ENCODE data around the gene MYLK.

Gene MYLK

GRCh38 chr3:123561188-123561587, 322.9 kb downstream of the MYLK start:
- DNase-seq (ENCODE audit: low read depth), result no peak

More at GRCh38 chr3:123561188-123561587, 322.9 kb downstream of the MYLK start:
- H3K4me3 ChIP-seq (ENCODE audit: low read length), result no peak overlapping the region
- TF ChIP-seq CTCF (conservative IDR thresholded peaks at IDR 0.05; ENCODE audit: low read length), result no peak

Measured in AG10803 (cell line).